Right lobe of liver (tissue), 6 donors: ENCODE measurements around the gene TSFM. TPM values are rescaled to one million over a fixed set of nuclear protein-coding genes. Genes with fewer than 3 reads are reported as not detected.

Experiments
- ATAC-seq, 4 donors: fragments of 200-7000 bp; cut with Tn5 transposase; one replicate each; pipeline ENCODE4 v1.9.1; 2020; ENCODE audit warnings: mild to moderate bottlenecking in 4 of 4, moderate library complexity in 4 of 4
- DNase-seq, 3 donors: peaks; one replicate each; pipeline ENCODE4 v3.0.0-alpha.2; 2020
- H3K27ac ChIP-seq, 3 donors: fragments of 200-600 bp; one replicate each; pipeline ENCODE4 v1.8.0; 2022
- H3K27me3 ChIP-seq, 2 donors: fragments of 200-600 bp; one replicate each; pipeline ENCODE4 v1.8.0; 2022
- H3K36me3 ChIP-seq, 4 donors: fragments of 200-600 bp; sonication (generic) in 1 of 4; one replicate each; pipeline versions ENCODE4 v1.5.1 to v1.8.0; 2017 to 2022; ENCODE audit warnings: control low read depth in 1 of 4
- H3K4me1 ChIP-seq, 4 donors: fragments of 200-600 bp; sonication (generic) in 1 of 4; one replicate each; pipeline versions ENCODE4 v1.5.1 to v1.8.0; 2017 to 2022; ENCODE audit warnings: control low read depth in 1 of 4
- H3K4me3 ChIP-seq, 3 donors: fragments of 200-600 bp; one replicate each; pipeline ENCODE4 v1.8.0; 2022
- H3K9me3 ChIP-seq, 4 donors: fragments of 200-600 bp; sonication (generic) in 1 of 4; one replicate each; pipeline versions ENCODE4 v1.5.1 to v1.8.0; 2017 to 2022; ENCODE audit warnings: control low read depth in 1 of 4
- CTCF ChIP-seq, 4 donors: fragments of 200-600 bp in 3 of 4; fragments of 450-650 bp in 1 of 4; IDR thresholded peaks; one replicate each; pipeline versions ENCODE4 v1.5.1 to v1.8.0; 2016 to 2022; ENCODE audit warnings: antibody characterized with exemption in 4 of 4, mild to moderate bottlenecking in 2 of 4
- POLR2A ChIP-seq: fragments of 450-650 bp; IDR thresholded peaks from one replicate; pipeline ENCODE4 v1.6.1; 2017; ENCODE audit warnings: antibody characterized with exemption, mild to moderate bottlenecking
- WGBS: methylation state at CpG from one replicate; pipeline ENCODE4 v1.1.6; 2018; ENCODE audit warnings: low coverage, low lambda C conversion rate; ENCODE audit not compliant: insufficient coverage; ENCODE audit errors: missing lambda C conversion rate; 5-methylcytosine and 5-hydroxymethylcytosine counted together
- intact Hi-C, 2 donors: fragments of 100-400 bp; cut with DNase I; formaldehyde crosslinking; loops; one replicate each; pipeline versions ENCODE4 v1.11.2 to v1.14.1; 2022
- total RNA-seq, 6 experiments: library from RNA; depleted of rRNA in 2 of 6; stranded (reverse); fragments of >200 nt in 2 of 6; fragmentation: NEBNext Ultra II Directional in 3 of 6; extraction: Animal tissue kit (Norgen Biotek cat#: 25700) in 3 of 6; gene quantifications; one replicate each; pipeline versions ENCODE4 v1.1.0 to v1.2.4, GENCODE V29; 2016 to 2023
- donor health status: DM: no; HTN: yes; CAD: no.
- donor health status: DM: no; HTN: no; CAD: no.
- donor health status: DM: no; HTN: no; CAD: no.
- donor health status: DM: no; HTN: yes; CAD: no.
- donor health status: DM: no; HTN: yes; CAD: no.

TSFM gene
- total RNA-seq, 6 experiments from 2014 or later = 25.6 to 40.2 (median 30.9) TPM

GRCh38 chr12:57767305-57767698, 15.3 kb upstream of the TSFM start:
- Histone ChIP-seq H3K4me3 (no peak overlapping the region), H3K36me3 (no peaks in the 10 kb centered on the region), H3K27ac (no peak overlapping the region), H3K9me3 (no peaks in the 10 kb centered on the region), H3K4me1 (peaks cover 0 to 22% (median 4%) of the 10 kb centered on the region in 4 donors), H3K27me3 (peaks cover 4 to 9% of the 10 kb centered on the region in 2 donors)
- DNase-seq (no peak), ATAC-seq (no peak)
- intact Hi-C loops = no loop called here
- TF ChIP-seq CTCF (IDR thresholded peaks at IDR 0.05) (no peak), POLR2A (no peak)

- H3K4me1 ChIP-seq = peaks cover 0 to 22% (median 5%) of the 10 kb centered on the region in 4 donors
- ATAC-seq (no peak), DNase-seq (no peak)
- WGBS = 85% methylated on average over 2 of the region's 3 CpGs
- H3K27ac ChIP-seq = no peak overlapping the region
- H3K36me3 ChIP-seq = no peaks in the 10 kb centered on the region
- TF ChIP-seq CTCF (IDR thresholded peaks at IDR 0.05) (no peak), POLR2A (no peak)
- peaks cover 4 to 9% of the 10 kb centered on the region in 2 donors for H3K27me3 ChIP-seq
- intact Hi-C loops = no loop called here
- no peak overlapping the region for H3K4me3 ChIP-seq
- no peaks in the 10 kb centered on the region for H3K9me3 ChIP-seq
Observed at GRCh38 chr12:57767876-57768275, 14.7 kb upstream of the TSFM start.

GRCh38 chr12:57769594-57769993, 13.0 kb upstream of the TSFM start:
- H3K27me3 ChIP-seq = peaks cover 0 to 2% of the 10 kb centered on the region in 2 donors
- TF ChIP-seq POLR2A (no peak), CTCF (IDR thresholded peaks at IDR 0.05) (no peak)
- ATAC-seq (no peak), DNase-seq (no peak)
- H3K4me1 ChIP-seq = peaks cover 2 to 26% (median 8%) of the 10 kb centered on the region in 4 donors
- no peaks in the 10 kb centered on the region for H3K9me3 ChIP-seq
- H3K27ac ChIP-seq = no peak overlapping the region
- intact Hi-C loops = no loop called here
- H3K36me3 ChIP-seq = no peaks in the 10 kb centered on the region
- no peak overlapping the region for H3K4me3 ChIP-seq
- WGBS = 98% methylated on average over 5 of the region's 11 CpGs

GRCh38 chr12:57770734-57771133, 11.9 kb upstream of the TSFM start:
- TF ChIP-seq CTCF (IDR thresholded peaks at IDR 0.05) = no peak
- no peak for TF ChIP-seq POLR2A
- Histone ChIP-seq H3K27ac (no peak overlapping the region), H3K4me3 (no peak overlapping the region)

More at GRCh38 chr12:57770734-57771133, 11.9 kb upstream of the TSFM start:
- DNase-seq = no peak
- no peak for ATAC-seq
- no peaks in the 10 kb centered on the region for H3K36me3 ChIP-seq
- WGBS = 82% methylated on average over 3 of the region's 4 CpGs
- no peaks in the 10 kb centered on the region for H3K9me3 ChIP-seq
- H3K4me1 ChIP-seq = peaks cover 2 to 15% (median 8%) of the 10 kb centered on the region in 4 donors
- H3K27me3 ChIP-seq = no peaks in the 10 kb centered on the region
- intact Hi-C loops = no loop called here
